CD4-positive, alpha-beta T cell (primary cell): Measurements from ENCODE around the gene CEP95. TPM values are rescaled to one million over a fixed set of nuclear protein-coding genes. Genes with fewer than 3 reads are reported as not detected.

ENCODE experiments used
- ATAC-seq: fragments of 200-7000 bp; cut with Tn5 transposase; one replicate; pipeline ENCODE4 v1.10.0; 2022; ENCODE audit warnings: mild to moderate bottlenecking; ENCODE audit not compliant: poor library complexity
- CTCF ChIA-PET: fragments of 350-600 bp; sonication (Branson Sonifier 250); formaldehyde crosslinking; loops from one replicate; lab custom pipeline; 2021; ENCODE audit warnings: antibody characterized with exemption, inconsistent platforms; lab: Charles Lee
- POLR2A ChIA-PET: fragments of 350-600 bp; sonication (Branson Sonifier 250); formaldehyde crosslinking; loops from one replicate; lab custom pipeline; 2021; ENCODE audit warnings: antibody characterized with exemption, inconsistent platforms; lab: Charles Lee
- DNase-seq, 14 experiments: peaks; one replicate each; pipeline ENCODE4 v3.0.0-alpha.2; 2013 to 2020; ENCODE audit warnings: mixed read lengths in 2 of 14
- H3K27ac ChIP-seq, 2 donors: one replicate each; pipeline versions ENCODE4 v1.5.1 to v1.7.0; 2013; ENCODE audit warnings: low read length in 2 of 2, low read depth in 1 of 2, mild to moderate bottlenecking in 1 of 2
- H3K27me3 ChIP-seq, 2 experiments: 1 replicate in 1 of 2; 2 replicates in 1 of 2; pipeline versions ENCODE4 v1.6.1 to v1.7.0; 2013; ENCODE audit warnings: low read length in 2 of 2, control low read depth in 1 of 2, mild to moderate bottlenecking in 1 of 2, moderate library complexity in 1 of 2; ENCODE audit not compliant: insufficient read depth in 2 of 2, control insufficient read depth in 1 of 2
- H3K36me3 ChIP-seq: one replicate; pipeline ENCODE4 v1.6.1; 2013; ENCODE audit warnings: low read length, control low read depth; ENCODE audit not compliant: insufficient read depth
- H3K4me1 ChIP-seq: one replicate; pipeline ENCODE4 v1.6.1; 2013; ENCODE audit warnings: low read length, control low read depth; ENCODE audit not compliant: insufficient read depth
- H3K4me3 ChIP-seq: one replicate; pipeline ENCODE4 v1.5.1; 2013; ENCODE audit warnings: mild to moderate bottlenecking, low read length, moderate library complexity
- H3K9me3 ChIP-seq, 2 experiments: 1 replicate in 1 of 2; 2 replicates in 1 of 2; pipeline versions ENCODE4 v1.6.1 to v1.7.0; 2013; ENCODE audit warnings: low read length in 2 of 2, mild to moderate bottlenecking in 2 of 2, control low read depth in 1 of 2, moderate library complexity in 1 of 2; ENCODE audit not compliant: control insufficient read depth in 1 of 2, insufficient read depth in 1 of 2
- H3K27ac Mint-ChIP-seq: one replicate; pipeline ENCODE4 v1.8.0; 2020; ENCODE audit warnings: mixed read lengths
- H3K27me3 Mint-ChIP-seq: one replicate; pipeline ENCODE4 v1.8.0; 2021; ENCODE audit warnings: mixed read lengths
- H3K36me3 Mint-ChIP-seq: one replicate; pipeline ENCODE4 v1.8.0; 2021; ENCODE audit warnings: low read depth, mixed read lengths
- H3K4me1 Mint-ChIP-seq: one replicate; pipeline ENCODE4 v1.8.0; 2021; ENCODE audit warnings: low read depth, mixed read lengths
- H3K4me3 Mint-ChIP-seq: one replicate; pipeline ENCODE4 v1.8.0; 2020; ENCODE audit warnings: mild to moderate bottlenecking, mixed read lengths
- H3K9me3 Mint-ChIP-seq: one replicate; pipeline ENCODE4 v1.8.0; 2020; ENCODE audit warnings: mixed read lengths
- CTCF ChIP-seq: fragments of 200-600 bp; IDR thresholded peaks from one replicate; pipeline ENCODE4 v1.8.0; 2022; ENCODE audit warnings: antibody characterized with exemption, mild to moderate bottlenecking
- intact Hi-C, 2 experiments: fragments of 100-400 bp; cut with DNase I in 1 of 2; cut with micrococcal nuclease in 1 of 2; formaldehyde crosslinking; loops; one replicate each; pipeline versions ENCODE4 v1.15.1 to v1.9.0; 2023 to 2025; cut with DNase I, micrococcal nuclease
- total RNA-seq, 174 experiments: library from RNA in 2 of 174; stranded (reverse) in 2 of 174; gene quantifications; one replicate each; pipeline ENCODE4 v1.2.3 and lab custom pipeline; 2021 to 2026

CEP95 gene
- total RNA-seq, 2 experiments from 2014 or later, result 256 to 269 TPM

DNA sequence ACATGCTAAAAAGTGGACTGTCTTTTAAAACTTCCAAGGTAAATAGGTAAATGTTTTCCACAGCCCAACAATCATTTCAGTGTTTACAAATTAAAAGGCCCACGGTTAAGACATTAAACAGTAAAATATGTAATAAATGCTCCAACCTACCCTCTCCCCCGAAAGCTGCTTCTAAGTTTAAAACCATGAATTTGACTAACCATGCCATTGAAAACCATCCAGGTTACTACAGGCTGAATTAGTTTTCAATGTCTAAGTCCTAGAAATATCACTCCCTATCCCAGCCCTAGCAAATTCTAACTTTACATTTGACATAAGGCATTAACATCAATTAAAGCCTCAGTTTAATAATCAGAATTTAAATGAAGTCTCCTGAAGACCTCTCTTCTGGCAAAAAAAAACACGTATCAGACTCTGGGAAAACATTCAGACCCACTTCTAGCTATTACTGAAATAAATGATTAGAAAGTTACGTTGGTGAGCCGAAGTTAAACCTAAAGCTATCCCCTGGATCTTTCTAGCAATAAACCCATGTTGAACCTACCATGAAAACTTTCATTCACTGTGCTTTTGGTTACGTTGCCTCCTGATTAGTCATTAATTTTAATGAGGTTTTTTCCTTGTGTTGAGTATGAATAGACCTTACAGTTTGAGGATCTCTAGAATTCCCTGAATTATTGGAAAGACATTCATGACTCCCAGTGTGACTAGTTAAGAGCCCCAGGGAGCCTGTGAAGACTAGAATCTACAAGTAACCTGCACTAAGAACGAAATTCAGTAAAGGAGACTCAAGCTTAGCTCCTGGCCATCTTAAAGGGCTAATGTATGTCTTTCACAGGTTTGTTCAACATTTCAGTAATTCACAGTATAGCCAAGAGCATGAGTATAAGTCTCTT is 8.2 kb upstream of the CEP95 start:
- DNase-seq, result peak in 2 of 14 experiments; percentile 29 to 37
- intact Hi-C loops, result loop anchor here (5.0 to 10.0 kb wide), 3 partner anchors 176 to 724 kb away; partner anchors contain the start of genes CCDC47 (in 1 of the 2), DDX42 (in 1 of the 2) and TEX2 (in 1 of the 2)

DNA sequence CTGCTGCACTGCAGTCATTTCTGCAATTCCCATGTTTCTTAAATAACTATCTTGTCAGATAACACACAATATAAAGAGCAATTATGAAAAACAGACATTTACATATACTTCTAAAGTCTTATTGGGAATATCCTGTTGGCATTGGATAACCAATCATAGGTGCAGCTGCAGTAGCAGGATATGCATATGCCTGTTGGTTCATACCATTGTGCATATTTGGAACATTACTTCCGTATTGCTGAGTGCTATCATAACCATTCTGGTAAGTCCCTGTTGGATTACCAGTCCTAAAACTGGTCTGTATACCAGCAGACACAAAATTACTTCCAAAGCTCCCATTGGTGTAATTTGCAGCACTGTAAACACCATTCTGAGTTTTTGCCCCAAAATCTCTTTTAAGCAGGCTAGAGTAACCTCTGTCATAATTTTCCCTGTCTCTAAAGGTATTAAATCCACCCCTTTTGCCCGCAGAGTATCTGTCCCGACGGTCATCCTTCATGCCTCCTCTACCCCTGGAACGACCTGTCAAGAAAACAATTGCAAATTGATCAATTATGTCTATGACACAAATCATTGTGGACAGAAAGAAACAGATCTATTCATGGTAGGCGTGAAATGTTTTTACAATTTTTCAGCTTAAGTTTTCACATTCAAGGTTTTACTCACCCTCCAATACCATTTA is 6.8 kb upstream of the CEP95 start:
- H3K27ac Mint-ChIP-seq, result peak overlapping the region; percentile 99
- intact Hi-C loops, result loop anchor here (5.0 to 10.0 kb wide), 5 partner anchors 178 to 725 kb away; partner anchors contain the start of genes CCDC47 (in 1 of the 2), DDX42 (in 1 of the 2), ICAM2 (in 1 of the 2) and TEX2 (in 1 of the 2)
- H3K4me3 ChIP-seq, result no peak overlapping the region
- DNase-seq, result peak in 2 of 14 experiments; percentile 37 to 43
- no peak for TF ChIP-seq CTCF
- H3K36me3 ChIP-seq, result peaks cover 72% of the 10 kb centered on the region
- no peaks in the 10 kb centered on the region for H3K9me3 ChIP-seq
- H3K9me3 Mint-ChIP-seq, result no peaks in the 10 kb centered on the region
- no peaks in the 10 kb centered on the region for H3K27me3 Mint-ChIP-seq
- H3K36me3 Mint-ChIP-seq, result peaks cover 91% of the 10 kb centered on the region
- no peaks in the 10 kb centered on the region for H3K27me3 ChIP-seq
- H3K4me1 ChIP-seq, result peaks cover 48% of the 10 kb centered on the region
- POLR2A ChIA-PET, result interaction anchor here (0.9 to 10.7 kb wide), 4 partner anchors 5 to 152 kb away, joined by 3 to 453 read pairs (median 4); partner anchors contain the start of genes CEP95 and DDX5
- H3K4me3 Mint-ChIP-seq, result peak overlapping the region; percentile 6
- ATAC-seq, result no peak
- H3K27ac ChIP-seq, result no peak overlapping the region
- CTCF ChIA-PET, result interaction anchor here (0.6 kb wide), 1 partner anchor 60 kb away, joined by 3 read pairs; no protein-coding TSS in a partner anchor
- peaks cover 92% of the 10 kb centered on the region for H3K4me1 Mint-ChIP-seq

More for the DNA sequence above, 8.2 kb upstream of the CEP95 start:
- H3K36me3 Mint-ChIP-seq, result peaks cover 87% of the 10 kb centered on the region
- no peak overlapping the region for H3K27ac ChIP-seq
- H3K36me3 ChIP-seq, result peaks cover 59% of the 10 kb centered on the region
- H3K4me1 ChIP-seq, result peaks cover 43% of the 10 kb centered on the region
- ChIA-PET CTCF (interaction anchor here (1.2 to 3.8 kb wide), 2 partner anchors 8 to 80 kb away, joined by 3 to 40 read pairs; partner anchors contain the start of genes CEP95 and DDX5), POLR2A (interaction anchor here (0.7 to 10.7 kb wide), 7 partner anchors 6 to 353 kb away, joined by 3 to 453 read pairs (median 5); partner anchors contain the start of genes CEP95 and DDX5)
- H3K27me3 Mint-ChIP-seq, result no peaks in the 10 kb centered on the region
- no peak for TF ChIP-seq CTCF
- no peaks in the 10 kb centered on the region for H3K9me3 Mint-ChIP-seq
- H3K9me3 ChIP-seq, result no peaks in the 10 kb centered on the region
- H3K27me3 ChIP-seq, result no peaks in the 10 kb centered on the region
- H3K4me3 ChIP-seq, result no peak overlapping the region
- peak overlapping the region; percentile 99 for H3K27ac Mint-ChIP-seq
- peak overlapping the region; percentile 100 for H3K4me3 Mint-ChIP-seq
- H3K4me1 Mint-ChIP-seq, result peaks cover 92% of the 10 kb centered on the region
- no peak for ATAC-seq

DNA sequence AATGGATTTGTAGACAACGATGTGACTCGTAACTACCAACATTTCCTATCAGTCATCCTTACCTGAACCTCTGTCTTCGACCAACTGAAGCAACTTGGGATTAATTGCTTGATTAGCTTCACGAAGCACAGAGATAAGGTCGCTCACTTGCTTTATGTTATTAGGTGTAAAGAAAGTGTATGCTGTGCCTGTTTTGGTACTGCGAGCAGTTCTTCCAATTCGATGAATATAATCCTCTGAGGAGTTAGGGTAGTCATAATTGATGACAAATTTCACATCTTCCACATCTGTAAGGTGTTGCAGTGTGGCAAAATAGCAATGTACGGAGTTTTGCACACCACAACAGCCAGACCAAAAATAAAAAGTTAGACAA is 6.3 kb upstream of the CEP95 start:
- peaks cover 75% of the 10 kb centered on the region for H3K36me3 ChIP-seq
- POLR2A ChIA-PET, result interaction anchor here (0.9 to 1.8 kb wide), 3 partner anchors 8 to 152 kb away, joined by 3 to 5 read pairs (median 4); no protein-coding TSS in a partner anchor
- peak overlapping the region; percentile 99 for H3K27ac Mint-ChIP-seq
- H3K27me3 ChIP-seq, result no peaks in the 10 kb centered on the region
- peaks cover 43% of the 10 kb centered on the region for H3K4me1 ChIP-seq
- no peaks in the 10 kb centered on the region for H3K9me3 ChIP-seq
- no peak for TF ChIP-seq CTCF
- peaks cover 94% of the 10 kb centered on the region for H3K4me1 Mint-ChIP-seq
- CTCF ChIA-PET, result interaction anchor here (0.6 kb wide), 1 partner anchor 60 kb away, joined by 3 read pairs; no protein-coding TSS in a partner anchor
- H3K27ac ChIP-seq, result no peak overlapping the region
- H3K36me3 Mint-ChIP-seq, result peaks cover 96% of the 10 kb centered on the region
- ATAC-seq, result no peak
- peak in 2 of 14 experiments; percentile 29 to 32 for DNase-seq
- no peak overlapping the region for H3K4me3 ChIP-seq
- H3K27me3 Mint-ChIP-seq, result no peaks in the 10 kb centered on the region
- no peaks in the 10 kb centered on the region for H3K9me3 Mint-ChIP-seq
- peak overlapping the region; percentile 99 for H3K4me3 Mint-ChIP-seq
- intact Hi-C loops, result loop anchor here (10.0 kb wide), 2 partner anchors 356 to 476 kb away; partner anchors contain the start of gene ICAM2 (in 1 of the 2)
